Right renal pelvis (tissue), 4 donors: ENCODE data around the gene CBX8. TPM values are rescaled to one million over a fixed set of nuclear protein-coding genes. Genes with fewer than 3 reads are reported as not detected.

Source experiments
- DNase-seq, 4 donors: peaks; one replicate each; pipeline ENCODE4 v3.0.0-alpha.2; 2013; ENCODE audit warnings: low read depth in 4 of 4, low spot score in 3 of 4, missing footprints in 1 of 4
- polyA plus RNA-seq, 4 donors: library from polyadenylated mRNA; unstranded; fragments of 120-200 nt; gene quantifications; one replicate each; pipeline ENCODE4 v1.2.1, GENCODE V29; 2013; ENCODE audit not compliant: insufficient read length in 4 of 4

The CBX8 gene
- polyA plus RNA-seq, 4 donors: 11.2 to 16.3 (median 11.9) TPM

DNA sequence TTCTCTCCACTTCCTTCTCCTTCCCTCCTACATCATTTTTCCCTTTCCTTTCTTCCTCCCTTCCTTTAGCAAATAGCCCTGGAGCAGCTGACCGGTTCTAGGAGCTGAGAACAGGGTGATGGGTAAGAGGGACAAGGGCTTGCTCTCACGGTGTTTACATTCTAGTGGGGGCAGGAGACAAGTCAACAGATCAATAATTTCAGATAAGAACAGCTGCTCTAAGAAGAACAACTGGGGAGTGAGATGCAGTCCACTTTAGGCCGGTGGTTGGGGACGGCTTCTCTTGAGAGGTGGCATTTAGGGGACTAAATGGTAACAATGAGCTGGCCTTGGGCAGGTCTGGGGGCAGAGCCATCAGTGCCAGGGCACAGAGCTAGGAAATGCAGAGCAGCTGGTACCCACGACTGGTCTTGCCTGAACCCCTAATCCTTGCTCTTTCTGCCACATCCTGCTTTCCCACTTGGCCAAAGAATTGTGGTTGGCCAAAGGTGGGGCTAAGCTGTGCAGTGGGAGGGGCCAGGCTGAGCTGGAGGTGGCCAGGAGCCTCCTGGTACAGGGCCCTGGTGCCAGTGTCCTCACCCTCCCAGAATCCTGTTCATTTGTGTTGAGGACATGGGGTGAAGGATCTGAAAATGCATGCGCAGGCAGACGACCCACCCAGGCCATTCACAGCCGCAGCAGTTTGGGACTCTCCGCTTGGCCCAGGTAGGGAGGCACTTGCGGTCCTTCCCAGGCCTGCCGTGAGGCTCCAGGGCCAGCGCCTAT, 24.6 kb upstream of the CBX8 start:
- DNase-seq: no peak

DNA sequence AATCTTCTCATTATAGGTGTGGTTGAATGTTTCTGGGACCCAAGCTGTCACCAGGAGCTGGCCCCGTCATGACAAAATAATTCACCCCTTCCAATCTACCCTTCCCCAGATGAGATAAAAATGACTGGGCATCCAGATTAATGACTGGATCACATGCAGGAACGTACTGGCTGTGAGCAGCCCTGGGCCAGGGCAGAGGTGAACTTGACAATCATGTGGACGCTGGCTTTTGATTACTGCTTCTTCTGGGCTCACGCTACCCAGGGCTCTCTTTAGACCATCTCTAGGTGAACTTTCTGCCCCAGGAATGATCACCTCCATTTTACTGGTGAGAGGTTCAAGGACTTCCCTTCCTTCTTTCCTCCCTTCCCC, 24.1 kb upstream of the CBX8 start:
- DNase-seq: no peak

- no peak for DNase-seq
Measured at GRCh38 chr17:79819534-79820276, 22.8 kb upstream of the CBX8 start.

DNA sequence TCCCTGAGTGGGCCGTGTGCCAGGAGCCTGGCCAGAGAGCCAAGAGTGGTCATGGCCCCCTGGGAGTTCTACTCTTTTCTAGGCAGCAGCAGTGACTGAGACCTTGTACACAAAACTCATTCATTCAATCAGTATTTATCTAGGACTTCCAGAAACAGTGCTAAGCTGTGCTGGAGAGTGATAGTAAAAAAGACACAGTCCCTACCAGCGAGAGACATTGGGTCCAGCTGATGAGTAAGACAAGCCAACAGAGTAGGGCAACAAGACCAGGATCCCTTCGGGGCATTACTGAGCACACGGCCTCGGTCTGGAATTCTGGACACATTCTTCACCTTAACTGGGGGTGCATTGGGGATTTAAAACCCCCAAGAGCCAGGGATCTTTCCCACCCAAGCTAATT, 22.2 kb upstream of the CBX8 start:
- no peak for DNase-seq

- no peak for DNase-seq
Measured at GRCh38 chr17:79818026-79818758, 21.3 kb upstream of the CBX8 start.

- DNase-seq: no peak
Measured at GRCh38 chr17:79815836-79816461, 19.1 kb upstream of the CBX8 start.

GRCh38 chr17:79814974-79815835, 18.3 kb upstream of the CBX8 start:
- no peak for DNase-seq

- no peak for DNase-seq
Measured at GRCh38 chr17:79814127-79814973, 17.5 kb upstream of the CBX8 start.

DNA sequence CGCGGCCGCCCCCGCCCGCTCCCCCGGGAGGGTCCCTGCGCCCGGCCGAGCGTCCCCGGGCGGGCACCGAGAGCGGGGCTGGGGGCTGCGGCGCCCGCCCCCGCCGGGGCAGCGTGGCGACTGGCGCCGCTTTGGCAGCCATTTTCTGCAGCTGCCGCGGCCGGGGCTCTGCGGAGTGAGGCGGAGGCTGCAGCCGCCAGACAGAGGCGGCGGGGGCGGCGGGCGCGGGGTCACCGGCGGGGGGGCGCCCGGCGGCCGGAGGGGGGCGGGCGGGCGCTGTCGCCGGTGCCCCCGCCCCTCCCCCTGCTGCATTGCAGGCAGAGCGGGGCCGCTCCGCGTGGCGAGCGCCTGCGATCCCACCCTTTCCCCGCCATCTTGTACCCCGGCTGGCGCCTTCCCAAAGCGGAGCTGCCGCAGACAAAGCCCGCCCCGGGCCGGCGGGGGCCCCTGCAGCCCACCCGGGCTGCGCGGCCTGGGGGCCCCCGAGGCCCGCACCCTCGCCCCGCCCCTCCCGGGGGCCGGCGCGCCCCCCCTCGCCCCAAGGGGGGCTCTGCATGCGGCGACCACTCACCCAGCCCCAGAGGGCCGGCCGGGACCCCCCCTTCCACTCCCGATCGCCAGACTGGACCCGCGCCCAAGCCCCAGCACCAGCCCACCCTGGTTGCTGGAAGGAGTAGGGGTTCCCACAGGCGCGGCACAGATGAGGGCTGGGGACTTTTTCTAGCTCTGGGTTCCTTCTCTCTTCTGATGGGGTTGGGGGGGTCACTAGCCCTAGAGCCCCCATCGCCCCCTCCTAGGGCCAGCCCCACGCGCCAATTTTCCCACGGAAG, 16.6 kb upstream of the CBX8 start:
- DNase-seq: no peak

DNA sequence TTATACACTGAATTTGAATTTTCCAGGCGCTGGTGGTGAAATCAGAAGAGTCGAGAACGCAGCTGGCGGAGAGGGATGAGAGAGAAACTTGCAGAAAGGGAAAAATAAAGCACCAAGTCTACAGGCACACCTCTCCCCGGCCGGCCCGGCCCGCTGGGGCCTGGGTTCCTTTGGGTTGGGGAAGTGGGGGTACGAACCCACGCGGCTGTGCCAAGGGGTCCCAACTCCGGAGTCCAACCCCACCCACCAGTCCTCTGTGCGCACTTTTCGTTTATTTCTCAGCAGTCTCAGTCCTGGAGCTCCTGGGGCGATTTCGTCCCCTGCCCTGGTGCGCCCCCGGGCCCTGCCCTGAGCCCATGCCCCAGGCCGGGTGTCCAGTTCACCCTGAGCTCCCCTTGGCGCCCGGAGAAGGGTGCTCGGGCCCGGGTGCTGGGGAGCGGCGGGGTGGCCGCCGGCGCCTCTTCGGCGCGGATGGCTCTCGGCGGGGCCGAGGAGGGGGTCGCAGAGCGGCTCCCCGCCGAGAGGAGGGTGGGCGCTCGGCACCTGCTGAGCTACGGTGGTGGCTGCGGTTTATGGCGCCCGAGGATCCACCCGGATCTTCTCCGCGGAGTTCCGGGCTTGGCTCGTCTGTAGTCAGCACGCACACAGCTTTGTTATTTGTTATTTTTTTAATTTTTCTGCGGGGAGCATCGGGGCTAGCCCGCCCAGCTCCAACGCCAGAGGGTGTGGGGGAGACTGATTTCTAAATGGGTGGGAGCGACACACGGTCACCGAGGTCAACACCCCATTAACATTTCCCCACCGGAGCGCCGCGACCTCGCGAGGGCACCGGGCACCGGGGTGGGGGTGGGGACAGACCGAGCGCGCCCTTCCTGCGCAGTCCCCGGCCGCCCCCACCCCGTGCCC, 15.7 kb upstream of the CBX8 start:
- no peak for DNase-seq

DNA sequence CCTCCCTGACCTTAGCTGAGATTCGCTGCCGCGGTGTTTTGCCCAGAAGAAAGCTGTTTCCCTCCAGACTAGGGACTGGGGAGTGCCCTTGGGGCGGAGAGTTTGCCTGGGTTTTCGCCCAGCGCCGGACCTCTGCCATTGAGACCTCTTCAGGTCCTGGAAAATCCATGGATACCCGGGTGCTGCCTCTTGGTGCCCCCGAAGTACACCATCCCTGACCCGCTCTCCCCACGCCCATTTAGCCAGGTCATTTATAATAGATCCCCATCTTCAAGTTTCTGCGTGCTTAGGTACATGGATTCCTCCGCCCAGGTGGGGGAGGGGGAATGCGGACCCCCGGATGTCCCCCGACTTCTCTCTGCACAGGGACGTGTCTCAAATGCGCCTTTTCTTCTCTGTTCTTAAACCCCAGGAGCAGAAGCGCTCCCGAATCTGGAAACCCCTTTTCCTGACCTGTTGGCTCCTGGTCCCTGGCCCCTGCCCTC, 15.0 kb upstream of the CBX8 start:
- no peak for DNase-seq

DNA sequence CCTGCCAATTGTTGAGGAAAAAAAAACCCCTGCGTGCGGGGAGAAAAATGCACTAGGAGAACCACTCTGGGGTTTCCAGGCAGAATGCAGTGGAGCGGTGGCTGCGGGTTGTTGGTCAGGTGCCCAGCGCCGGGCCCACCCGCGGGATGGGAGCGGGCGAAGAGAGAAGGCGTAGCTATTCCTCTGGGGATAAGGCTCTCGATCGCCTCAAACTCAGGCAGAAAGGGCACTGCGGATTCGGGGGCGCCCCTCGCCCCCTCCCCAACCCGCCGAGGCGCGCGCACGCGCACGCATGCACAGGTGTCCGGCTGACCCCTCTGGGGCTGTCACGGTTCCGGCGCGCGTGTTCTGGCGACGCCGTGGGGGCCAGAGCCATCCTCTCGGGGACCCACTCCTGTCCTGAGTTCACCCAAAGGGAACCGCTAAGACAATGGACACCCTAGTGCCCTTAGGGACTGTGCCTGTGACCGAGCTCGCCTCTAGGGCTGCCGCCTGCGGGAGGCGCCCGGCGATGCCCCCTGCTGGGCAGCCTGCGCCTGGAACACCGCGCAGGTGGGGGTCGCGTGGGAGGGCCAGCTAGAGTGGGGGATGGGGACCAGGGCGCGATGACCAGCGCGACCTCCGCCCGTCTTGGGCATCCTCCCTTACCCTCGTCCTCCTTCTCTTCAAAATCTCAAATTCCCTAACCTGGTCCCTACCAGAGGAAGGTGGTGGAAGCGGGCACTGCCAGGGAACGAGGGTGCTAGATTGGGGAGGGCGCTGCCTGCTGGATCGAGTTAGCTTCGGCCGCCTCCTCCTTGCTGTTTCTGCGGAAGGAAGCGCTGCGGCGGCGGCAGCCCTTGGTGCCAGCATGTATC, 14.4 kb upstream of the CBX8 start:
- DNase-seq: no peak

DNA sequence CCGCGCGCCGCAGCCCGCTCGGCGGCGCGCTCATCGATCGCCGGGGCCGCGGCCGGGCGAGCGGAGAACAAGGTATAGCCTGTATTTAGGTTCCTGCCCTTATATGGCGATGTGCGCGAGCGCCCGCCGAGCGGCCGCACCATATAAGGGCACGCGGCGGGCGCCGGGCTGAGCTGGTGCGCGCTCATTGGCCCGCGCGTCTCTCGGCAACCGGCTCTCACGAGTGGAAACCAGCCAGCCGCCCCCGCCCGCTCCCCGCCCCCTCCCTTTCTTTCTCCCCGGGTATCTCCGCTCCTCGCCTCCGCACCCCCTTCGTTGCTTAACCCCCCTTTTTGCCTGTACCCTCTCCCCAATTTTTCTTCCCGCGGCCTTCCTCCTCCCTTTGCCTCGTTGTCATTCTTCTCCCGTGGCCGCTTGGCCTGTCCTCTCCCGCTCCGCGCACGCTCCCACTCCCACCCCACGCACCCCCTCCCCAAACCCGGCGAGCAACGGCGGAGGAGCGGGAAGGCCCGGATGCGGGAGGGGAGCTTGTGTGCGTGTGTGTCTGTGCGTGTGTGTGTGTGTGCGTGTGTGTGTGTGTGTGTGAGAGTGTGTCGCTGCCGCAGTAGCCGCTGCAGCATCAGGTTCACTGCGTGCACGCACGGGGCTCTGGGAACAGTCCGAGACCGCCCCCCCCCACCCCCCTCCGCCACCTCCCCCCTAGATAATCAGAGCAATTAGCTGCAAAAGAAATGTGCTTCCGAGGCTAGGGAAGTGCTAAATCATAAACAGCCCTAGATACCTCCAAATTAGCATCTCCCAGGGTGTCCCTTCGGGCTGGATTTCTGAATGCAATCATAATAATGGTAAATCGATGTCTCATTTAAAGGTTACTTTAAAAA, 13.5 kb upstream of the CBX8 start:
- no peak for DNase-seq

DNA sequence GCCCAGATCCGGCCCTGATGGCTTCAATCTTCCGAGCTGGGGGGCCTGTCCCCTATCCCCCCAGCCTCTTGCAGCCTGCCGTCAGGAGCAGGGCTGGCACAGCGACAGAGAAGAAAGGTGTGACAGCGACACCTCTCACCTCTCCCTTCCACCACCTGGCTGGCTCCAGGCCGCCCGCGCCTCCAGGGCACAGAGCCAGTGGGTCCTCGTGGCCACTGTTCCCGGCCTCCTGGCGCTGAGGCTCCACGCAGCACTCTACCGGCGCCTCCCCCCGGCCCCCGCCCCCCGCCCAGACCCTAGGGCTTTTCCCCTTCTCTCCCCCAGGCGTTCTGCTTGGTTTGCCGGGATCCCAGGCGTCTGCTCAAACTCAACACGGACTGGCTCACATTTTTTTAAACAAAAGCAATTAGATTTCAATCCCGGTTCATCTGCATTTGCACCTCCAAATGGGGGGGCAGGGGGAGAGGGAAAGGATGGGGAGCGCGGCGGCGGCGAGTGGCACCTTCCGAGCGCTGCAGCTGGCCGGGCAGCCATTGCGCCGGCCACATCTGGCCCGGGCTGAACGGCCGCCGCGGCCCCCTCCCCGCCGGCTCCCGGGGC, 12.8 kb upstream of the CBX8 start:
- DNase-seq: no peak
